Endothelial cell of umbilical vein (primary cell): ENCODE data around the gene CIITA.

Experiments used
- EZH2 ChIP-seq: IDR thresholded peaks from 2 replicates; pipeline ENCODE4 v1.6.1; 2012; ENCODE audit warnings: borderline replicate concordance, low read depth, mild to moderate bottlenecking, moderate library complexity, low read length, inconsistent platforms; ENCODE audit not compliant: severe bottlenecking
- TF ChIP-seq, protein P1 (sequence below), 2 donors: IDR thresholded peaks; 1 replicate in 1 of 2; 2 replicates in 1 of 2; pipeline ENCODE4 v1.5.1; 2011; ENCODE audit warnings: low read length in 2 of 2, mild to moderate bottlenecking in 2 of 2, moderate library complexity in 2 of 2, control low read depth in 1 of 2, inconsistent platforms in 1 of 2, low read depth in 1 of 2; ENCODE audit not compliant: insufficient read depth in 1 of 2; ENCODE audit errors: extremely low read depth in 1 of 2

DNA sequence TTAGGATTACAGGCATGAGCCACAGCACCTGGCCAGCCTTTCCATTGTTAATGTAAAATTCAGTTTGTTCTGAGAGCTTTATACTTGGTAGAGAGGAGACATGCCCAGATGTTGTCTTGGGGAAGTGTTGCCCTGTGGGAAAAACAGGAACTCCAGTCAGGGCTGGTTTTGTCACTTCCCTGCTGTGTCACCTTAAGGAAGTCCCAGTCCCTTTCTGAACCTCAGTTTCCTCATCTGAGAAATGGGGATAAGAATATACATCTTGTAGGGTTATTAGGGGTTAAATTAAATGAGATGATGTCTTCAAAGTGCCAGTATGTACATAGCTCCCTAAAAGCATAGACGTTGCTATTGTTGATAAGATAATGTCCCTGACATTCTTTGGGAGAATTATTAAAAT, 92.6 kb downstream of the CIITA start:
- no peak for TF ChIP-seq EZH2
- TF ChIP-seq, protein P1, sequence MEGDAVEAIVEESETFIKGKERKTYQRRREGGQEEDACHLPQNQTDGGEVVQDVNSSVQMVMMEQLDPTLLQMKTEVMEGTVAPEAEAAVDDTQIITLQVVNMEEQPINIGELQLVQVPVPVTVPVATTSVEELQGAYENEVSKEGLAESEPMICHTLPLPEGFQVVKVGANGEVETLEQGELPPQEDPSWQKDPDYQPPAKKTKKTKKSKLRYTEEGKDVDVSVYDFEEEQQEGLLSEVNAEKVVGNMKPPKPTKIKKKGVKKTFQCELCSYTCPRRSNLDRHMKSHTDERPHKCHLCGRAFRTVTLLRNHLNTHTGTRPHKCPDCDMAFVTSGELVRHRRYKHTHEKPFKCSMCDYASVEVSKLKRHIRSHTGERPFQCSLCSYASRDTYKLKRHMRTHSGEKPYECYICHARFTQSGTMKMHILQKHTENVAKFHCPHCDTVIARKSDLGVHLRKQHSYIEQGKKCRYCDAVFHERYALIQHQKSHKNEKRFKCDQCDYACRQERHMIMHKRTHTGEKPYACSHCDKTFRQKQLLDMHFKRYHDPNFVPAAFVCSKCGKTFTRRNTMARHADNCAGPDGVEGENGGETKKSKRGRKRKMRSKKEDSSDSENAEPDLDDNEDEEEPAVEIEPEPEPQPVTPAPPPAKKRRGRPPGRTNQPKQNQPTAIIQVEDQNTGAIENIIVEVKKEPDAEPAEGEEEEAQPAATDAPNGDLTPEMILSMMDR (IDR thresholded peaks at IDR 0.05; ENCODE audit: extremely low read depth in 1 of 2, insufficient read depth in 1 of 2, low read depth in 1 of 2, low read length in 2 of 2), result no peak
